GM18499 (cell line): ENCODE results near the gene RNF207.

Source experiments
- ATAC-seq: cut with Tn5 transposase; IDR thresholded peaks from one replicate; pipeline ENCODE4 v1.9.1; 2021; ENCODE audit warnings: moderate number of reproducible peaks; ENCODE audit not compliant: insufficient read depth, unreplicated experiment

RNF207 gene

DNA sequence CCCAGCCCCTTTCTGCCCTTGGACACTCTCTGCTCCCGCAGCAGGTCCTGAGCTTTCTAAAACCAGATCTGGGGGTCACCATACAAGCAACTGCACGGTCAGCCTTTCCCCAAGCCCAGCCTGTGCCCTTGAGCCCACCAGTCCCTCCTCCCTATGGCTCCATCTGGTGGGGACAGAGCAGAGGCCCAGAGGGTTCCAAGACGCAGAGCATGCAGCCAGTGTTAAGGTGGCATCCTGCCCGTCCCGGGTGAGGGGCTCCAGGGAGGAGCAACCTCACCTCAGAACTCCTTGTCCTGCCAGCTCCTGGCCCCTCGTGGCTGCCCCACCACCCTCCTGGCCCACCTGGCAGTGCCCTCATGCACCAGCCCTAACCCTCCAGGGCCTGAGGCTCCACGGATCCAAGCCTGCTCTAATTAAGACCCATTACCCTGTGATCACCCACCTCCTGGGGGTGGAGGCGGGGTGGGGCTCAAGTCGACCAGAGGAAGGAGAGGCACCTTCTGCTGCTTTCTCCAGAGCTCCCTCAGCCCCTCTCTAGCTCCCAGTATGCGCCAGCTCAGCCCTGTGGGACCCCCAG is 34.3 kb upstream of the RNF207 start:
- no peak for ATAC-seq

DNA sequence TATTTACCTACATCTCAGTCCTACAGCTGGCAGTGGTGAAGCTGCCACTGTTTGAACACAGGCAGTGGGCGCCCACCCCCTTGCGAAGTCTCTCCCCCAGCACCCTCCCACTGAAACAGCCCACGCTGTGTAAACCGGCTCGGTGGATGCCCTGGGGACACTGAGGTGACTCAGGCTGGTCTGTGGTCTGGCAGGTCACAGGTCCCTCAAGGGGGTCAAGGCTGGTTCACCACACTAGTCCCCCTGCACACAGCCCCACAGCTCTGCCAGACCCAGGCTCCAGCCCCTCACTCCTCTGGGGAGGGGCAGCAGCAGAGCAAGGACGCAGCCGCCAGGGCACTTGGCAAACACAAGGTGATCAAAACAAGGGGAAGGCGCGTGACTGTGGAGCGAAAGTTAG is 33.4 kb upstream of the RNF207 start:
- no peak for ATAC-seq

GRCh38 chr1:6174621-6175410 is 31.1 kb upstream of the RNF207 start:
- ATAC-seq: no peak

DNA sequence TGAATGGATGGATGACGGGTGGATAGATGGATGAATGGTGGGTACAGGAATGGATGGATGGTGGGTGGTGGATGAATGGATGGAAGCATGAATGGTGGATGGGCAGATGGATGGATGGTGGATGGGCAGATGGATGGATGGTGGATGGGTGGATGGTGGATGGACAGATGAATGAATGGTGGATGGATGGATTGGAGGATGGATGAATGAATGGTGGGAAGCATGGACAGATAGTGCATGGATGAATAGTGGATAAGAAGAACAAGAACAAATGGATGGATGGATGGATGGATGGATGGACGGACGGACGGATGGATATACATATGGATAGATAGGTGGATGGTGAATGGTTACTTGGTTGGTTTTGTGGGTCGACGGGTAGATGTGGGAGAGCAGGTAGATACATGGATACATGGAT is 30.5 kb upstream of the RNF207 start:
- no peak for ATAC-seq

DNA sequence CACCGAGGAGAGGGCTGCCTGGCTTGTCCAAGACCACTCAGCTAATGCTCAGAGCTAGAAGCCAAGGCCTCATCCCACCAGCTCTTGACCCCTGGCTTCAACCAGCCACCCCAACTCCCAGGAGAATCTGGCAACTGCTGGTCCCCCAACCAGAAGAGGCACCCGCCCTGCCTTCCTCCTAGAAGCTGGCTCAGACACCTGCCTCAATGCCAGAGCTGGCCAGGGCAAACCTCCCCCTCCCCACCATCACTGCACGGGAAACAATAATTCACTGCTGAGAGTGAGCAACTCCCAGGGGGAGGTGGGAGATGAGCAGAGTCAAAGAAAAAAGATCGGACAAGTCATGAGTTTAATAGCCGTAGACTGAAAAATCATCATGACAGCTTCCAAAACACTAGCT is 29.1 kb upstream of the RNF207 start:
- no peak for ATAC-seq

DNA sequence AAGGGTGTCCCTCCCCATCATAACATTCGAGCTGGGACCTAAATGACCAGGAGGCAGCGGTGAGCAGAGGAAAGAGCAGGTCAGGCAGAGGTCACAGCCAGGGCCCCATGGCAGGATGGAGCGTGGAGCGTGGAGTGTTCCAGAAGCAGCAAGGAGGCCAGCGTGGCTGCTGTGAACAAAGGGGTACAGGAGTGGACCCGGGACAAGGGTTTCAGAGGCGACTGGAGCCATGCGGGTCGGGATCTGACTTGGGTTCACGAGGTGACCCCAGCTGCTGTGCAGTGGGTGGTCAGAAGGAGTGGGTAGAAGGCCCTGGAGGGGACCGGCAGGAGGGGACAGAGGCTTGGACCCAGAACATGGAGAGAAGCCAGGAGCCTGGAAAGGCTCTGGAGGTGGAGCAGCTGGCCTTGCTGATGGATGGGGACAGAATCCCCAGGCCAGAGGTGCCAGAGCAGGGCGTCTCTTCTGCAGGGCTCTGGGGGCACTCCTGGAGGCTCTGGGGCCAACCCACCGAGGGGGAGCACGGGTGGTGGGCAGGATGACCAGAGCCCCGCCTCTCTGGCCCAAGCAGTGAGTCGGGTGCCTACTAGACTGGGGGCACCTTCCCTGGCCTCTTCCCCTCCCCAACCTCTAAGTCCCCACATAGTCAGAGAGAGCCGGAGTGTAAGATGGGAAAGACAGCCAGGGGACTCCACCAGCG is 28.1 kb upstream of the RNF207 start:
- ATAC-seq: no peak

GRCh38 chr1:6178751-6179563 is 27.0 kb upstream of the RNF207 start:
- no peak for ATAC-seq

DNA sequence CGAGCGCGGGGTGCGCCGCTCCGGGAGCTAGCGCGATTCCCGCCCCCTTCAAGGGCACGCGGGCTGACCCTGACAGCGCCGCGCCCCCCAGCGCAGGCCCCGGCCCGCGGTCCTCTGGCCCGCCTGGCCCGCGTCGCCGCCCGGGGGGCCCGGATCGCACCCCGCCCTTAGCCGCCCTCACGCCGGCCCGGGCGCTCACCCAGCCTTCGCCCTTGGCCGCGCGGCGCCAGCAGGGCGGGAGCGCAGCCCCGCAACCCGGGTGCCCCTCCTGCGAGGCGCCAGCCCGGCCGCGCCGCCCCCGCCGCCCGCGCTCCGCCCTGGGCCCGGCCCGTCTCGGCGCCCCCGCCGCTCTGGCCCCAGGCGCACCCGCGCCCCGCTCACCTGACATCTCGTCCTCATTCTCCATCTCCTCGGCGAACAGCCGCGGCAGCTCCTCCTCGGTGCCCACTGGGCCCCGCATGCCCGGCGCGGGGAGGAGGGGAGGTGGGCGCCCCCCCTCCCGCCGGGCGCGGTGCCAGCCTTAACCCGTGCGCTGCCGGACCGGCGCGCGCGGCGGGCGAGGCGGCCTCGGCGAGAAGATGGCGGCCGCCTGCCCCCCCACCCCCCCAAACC is 26.2 kb upstream of the RNF207 start:
- ATAC-seq: no peak

GRCh38 chr1:6180268-6180706 is 25.6 kb upstream of the RNF207 start, which contains the start of gene CHD5:
CHD5 (minus strand) TSS chr1:6180321; CDS start chr1:6180023, 298 bp downstream.
- ATAC-seq: no peak

DNA sequence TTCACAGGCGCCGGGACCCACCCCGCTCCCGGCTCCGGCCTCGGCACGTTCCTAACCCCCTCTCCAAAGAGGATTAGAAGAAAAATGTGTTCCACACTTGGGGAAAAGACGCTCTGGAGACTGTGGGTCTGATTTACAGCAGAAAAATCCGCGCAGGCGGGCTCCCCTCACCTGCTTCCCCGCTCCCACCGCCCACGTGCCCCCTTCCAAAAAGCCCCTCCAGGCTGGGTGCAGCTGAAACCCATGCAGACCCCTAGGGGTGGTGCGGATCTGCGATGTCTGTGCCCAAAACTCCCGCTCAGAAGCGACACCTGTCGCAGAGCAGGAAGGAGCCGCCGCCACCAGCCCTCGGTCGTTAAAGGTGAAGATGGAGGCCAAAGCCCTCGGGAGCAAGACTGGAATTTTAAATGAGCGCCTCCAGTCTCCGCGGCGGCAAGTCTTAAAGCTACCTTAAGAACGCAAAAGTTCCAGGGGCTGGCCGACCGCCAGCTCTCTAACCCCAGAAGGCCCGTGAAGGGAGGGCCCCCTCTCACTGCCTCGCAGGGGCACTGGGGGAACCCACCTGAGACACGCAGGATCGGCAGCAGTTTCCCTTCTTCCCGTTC is 25.1 kb upstream of the RNF207 start:
- ATAC-seq: no peak

DNA sequence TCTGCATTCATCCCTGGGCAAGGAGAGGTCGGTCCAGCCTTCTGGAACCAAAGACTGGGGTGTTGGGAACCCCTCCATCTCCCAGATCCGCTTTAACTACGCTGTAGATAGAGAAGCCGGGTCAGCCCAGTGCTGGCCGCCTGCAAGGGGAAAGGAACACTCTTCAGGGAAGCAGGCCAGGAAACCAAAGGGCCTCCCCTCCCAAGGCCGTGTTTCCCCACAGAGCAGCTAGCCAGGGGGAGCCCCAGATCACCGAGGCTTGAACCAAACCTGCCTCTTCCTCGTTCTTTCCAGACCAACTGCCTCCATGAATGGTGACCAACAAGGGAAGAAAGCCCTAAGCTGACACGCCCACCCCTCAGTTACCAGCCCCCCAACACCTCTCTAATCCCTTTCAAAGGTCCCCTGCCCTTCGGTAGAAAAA is 24.6 kb upstream of the RNF207 start:
- no peak for ATAC-seq

DNA sequence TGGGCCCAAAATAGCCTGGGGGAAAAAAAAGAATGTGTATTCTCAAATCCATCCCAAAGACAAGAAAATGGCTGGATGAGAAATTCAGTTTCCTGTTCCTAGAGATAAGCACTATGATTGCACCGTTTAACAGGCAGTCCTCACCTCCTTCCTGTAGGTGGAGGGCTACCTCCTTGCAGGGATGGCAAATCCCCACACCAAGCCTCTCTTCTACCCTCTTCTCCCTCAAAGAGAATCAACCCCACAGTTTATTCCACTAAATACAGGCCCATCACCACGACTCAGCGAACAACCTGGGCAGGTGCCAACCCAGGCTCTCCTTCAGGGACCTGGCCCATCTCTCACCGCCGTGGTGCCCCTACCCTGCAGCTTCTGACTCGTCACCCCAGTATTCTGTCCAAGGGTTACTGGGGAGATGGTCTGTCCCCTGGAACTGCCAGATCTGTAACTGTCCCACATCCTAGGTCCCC is 22.4 kb upstream of the RNF207 start:
- ATAC-seq: no peak

- ATAC-seq: no peak
These were observed 21.7 kb upstream of the RNF207 start for GRCh38 chr1:6184083-6184783.

DNA sequence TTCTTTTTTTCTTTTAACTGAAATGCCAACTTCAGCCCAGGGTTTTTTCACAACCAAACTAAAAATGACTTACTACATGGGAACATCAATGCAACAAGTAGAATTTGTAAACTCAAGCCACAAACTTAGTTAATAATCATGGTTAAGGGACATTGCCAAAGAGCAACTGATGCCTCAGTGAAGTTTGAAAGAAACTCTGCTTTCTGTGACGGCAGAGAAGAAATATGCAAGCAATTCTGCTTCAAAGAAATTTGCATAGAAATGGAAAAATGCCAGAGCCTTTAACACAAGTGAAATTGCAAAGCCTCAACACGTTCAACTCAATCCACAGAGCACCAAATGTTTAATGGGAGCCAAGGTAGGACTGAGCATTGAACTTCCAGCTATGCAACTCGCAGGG is 20.8 kb upstream of the RNF207 start:
- ATAC-seq: no peak

DNA sequence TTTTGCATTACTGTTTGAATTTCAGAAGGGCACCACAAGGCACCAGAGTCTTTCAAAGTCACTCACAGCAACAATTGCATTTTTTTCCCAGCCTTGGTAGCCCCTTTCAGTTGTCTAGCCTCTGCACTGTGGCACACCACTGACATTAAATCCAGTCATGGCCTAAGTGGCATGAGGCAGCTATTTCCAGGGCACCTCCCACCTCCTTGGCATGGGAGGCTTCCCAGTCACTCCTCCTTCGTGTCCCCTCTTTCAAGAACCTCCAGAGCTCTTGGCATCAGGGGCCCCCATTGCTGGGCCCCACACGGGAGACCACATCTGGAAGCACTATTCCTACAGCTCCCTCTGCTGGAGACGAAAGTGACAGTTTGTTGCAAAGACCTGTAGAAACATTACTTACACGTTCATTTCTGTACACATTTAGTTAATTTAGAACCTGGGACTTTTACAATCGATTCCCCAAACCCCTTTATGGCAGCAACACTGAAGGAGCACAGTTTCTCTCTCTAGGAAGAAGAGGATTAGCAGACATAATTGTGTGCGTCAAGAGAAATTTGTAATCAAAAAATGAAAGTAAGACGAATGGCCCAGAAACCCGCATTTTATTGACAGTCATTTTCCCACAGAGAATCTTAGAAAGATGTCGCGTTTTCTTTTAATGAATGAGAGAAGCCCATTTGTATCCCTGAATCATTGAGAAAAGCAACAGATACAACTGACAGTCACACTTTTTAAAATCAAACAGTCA is 20.1 kb upstream of the RNF207 start:
- ATAC-seq: no peak

DNA sequence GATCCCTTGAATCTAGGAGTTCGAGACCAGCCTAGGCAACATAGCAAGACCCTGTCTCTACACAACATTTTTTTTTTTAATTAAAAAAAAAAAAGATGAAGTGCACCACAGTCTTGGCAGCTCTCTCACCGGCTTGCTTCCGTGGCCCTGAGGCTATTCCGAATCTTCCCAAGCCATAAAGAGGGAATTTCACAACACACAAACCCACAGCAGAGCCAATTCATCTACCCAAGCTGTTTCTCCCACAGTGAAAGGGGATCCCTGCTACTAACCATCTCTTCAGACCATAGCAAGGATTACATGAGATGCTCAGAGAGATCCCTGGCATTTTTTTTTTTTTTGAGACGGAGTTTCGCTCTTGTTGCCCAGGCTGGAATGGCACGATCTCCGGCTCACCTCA is 17.5 kb upstream of the RNF207 start:
- ATAC-seq: no peak

- ATAC-seq: no peak
These were observed 14.0 kb upstream of the RNF207 start for GRCh38 chr1:6191968-6192367.

- no peak for ATAC-seq
These were observed 8.0 kb upstream of the RNF207 start for GRCh38 chr1:6197746-6198427.
